ENCODE data around the gene ADAM11. TPM values are rescaled to one million over a fixed set of nuclear protein-coding genes. Genes with fewer than 3 reads are reported as not detected.
"Not testable (repeated sequence)": the region's sequence is repeated elsewhere in the genome, so short reads cannot be mapped to it uniquely, and the experiment has no call there.

The ADAM11 gene
- total RNA-seq, 1 donor from 2014 or later, result 4.7 TPM

DNA sequence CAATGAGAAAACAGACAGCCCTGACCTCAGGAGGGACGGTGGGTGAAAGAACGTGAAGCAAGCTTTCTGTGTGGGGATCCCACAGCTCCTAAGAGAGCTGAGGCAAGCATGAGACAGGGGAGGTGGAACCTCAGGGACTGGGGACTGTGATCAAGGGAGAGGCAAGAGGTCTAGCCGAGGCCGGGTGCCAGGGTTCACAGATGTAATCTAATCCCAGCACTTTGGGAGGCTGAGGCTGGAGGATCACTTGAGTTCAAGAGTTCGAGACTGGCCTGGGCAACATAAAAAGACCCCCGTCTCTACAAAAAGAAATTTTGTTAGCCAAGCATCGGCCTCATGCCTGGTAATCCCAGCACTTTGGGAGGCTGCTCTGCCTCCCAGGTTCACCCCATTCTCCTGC, 4.5 kb upstream of the ADAM11 start:
- no peak for TF ChIP-seq CTCF (conservative IDR thresholded peaks at IDR 0.05)

DNA sequence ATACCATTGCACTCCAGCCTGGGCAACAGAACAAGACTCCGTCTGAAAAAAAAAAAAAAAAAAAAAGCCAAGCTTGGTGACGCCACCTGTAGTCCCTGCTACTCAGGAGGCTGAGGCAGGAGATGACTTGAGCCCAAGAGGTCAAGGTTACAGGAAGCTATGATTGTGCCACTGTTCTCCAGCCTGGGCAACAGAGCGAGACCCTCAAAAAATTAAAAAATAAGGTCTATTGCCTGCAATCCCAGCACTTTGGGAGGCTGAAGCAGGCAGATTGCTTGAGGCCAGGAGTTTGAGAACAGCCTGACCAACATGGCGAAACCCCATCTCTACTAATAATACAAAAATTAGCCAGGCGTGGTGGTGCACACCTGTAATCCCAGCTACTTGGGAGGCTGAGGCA, 3.6 kb upstream of the ADAM11 start:
- not testable (repeated sequence) for H3K27ac Mint-ChIP-seq; DNase-seq (ENCODE audit: extremely low spot score, unreplicated experiment); H3K4me3 Mint-ChIP-seq; H3K9me3 Mint-ChIP-seq; H3K4me1 Mint-ChIP-seq (ENCODE audit: unreplicated experiment); H3K36me3 Mint-ChIP-seq
- H3K27me3 Mint-ChIP-seq, result peaks cover 12% of the 10 kb centered on the region

More for the DNA sequence above, 4.5 kb upstream of the ADAM11 start:
- H3K4me1 Mint-ChIP-seq (ENCODE audit: unreplicated experiment), result peaks cover 5% of the 10 kb centered on the region
- H3K36me3 Mint-ChIP-seq, result peaks cover 7% of the 10 kb centered on the region
- no peaks in the 10 kb centered on the region for H3K9me3 Mint-ChIP-seq
- H3K27me3 Mint-ChIP-seq, result peaks cover 12% of the 10 kb centered on the region
- H3K4me3 Mint-ChIP-seq, result no peak overlapping the region
- no peak overlapping the region for H3K27ac Mint-ChIP-seq
- no peak for DNase-seq (ENCODE audit: extremely low spot score, unreplicated experiment)

DNA sequence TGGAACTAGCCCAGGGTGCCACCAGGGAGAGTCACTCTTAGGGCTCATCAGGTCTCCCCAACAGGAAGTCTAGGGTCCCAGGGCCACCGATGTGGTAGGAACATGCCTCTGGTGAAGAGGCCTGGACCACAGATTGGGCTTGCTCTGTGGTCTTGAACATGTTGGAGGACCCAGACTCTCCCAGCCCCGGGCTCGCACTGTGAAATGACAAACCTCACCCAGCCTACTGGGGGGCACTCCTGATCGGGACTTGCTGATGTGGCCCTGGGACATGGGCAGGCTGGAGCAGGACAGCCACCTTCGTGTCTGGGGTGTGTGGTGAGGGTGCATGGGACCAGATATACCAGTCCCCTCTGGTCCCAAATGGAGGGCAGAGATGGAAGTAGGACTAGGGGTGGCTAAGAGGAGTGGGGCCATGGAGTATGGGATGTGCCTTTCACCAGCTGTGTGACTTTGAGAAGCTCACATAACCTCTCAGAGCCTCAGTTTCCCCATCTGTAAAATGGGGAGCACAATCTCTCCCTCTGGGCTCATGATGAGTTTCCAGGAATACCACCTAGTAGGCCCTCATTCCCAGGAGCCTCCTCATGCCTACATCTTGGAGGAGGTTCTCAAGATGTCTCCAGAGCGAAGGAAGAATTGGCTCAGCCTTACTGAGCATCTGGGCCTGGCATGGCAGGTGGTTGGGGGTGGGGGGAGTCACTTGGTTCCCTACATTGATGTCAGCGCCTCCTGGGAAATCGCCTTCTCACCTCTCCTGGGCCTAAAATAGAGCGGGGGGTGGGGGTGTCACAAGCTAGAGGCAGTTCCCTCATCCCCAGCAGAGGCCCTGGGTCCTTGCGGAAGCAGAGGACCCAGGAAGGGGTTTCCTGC, 1.5 kb upstream of the ADAM11 start:
- peak; percentile 62 for DNase-seq (ENCODE audit: extremely low spot score, unreplicated experiment)
- H3K27me3 Mint-ChIP-seq, result peaks cover 21% of the 10 kb centered on the region

DNA sequence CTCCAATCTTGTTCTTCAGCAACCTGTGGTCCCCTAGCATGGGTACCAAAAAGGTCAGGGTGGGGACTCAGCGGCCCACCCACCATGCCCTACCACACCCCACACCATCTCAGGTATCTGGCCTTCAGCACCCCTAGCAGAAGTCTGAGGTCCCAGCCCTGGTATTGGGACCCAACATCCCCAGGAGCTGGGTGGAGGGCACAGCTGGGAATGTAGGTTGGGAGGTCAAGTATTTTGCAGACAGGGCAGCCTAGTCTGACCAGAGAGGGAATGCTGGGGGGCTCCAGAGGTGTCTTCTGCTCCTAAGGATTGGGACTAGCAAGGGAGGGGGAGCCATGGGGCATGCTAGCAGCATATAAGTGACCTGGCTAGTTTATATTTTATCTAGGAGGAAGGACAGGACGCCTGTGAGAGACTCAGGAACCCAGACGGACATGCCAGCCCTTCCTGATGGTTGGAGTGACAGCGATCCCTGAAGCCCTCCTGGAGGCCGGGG, 822 bp upstream of the ADAM11 start:
- peak overlapping the region; percentile 80 for H3K4me3 Mint-ChIP-seq
- H3K9me3 Mint-ChIP-seq, result no peaks in the 10 kb centered on the region
- DNase-seq (ENCODE audit: extremely low spot score, unreplicated experiment), result no peak
- no peak overlapping the region for H3K27ac Mint-ChIP-seq
- H3K27me3 Mint-ChIP-seq, result peaks cover 24% of the 10 kb centered on the region
- H3K36me3 Mint-ChIP-seq, result no peaks in the 10 kb centered on the region
- no peak for TF ChIP-seq CTCF (conservative IDR thresholded peaks at IDR 0.05)
- H3K4me1 Mint-ChIP-seq (ENCODE audit: unreplicated experiment), result no peaks in the 10 kb centered on the region

More for the DNA sequence above, 1.5 kb upstream of the ADAM11 start:
- Mint-ChIP-seq H3K9me3 (no peaks in the 10 kb centered on the region), H3K27ac (no peak overlapping the region), H3K4me3 (peak overlapping the region; percentile 80), H3K36me3 (no peaks in the 10 kb centered on the region), H3K4me1 (ENCODE audit: unreplicated experiment) (no peaks in the 10 kb centered on the region)
- TF ChIP-seq CTCF (conservative IDR thresholded peaks at IDR 0.05), result no peak

DNA sequence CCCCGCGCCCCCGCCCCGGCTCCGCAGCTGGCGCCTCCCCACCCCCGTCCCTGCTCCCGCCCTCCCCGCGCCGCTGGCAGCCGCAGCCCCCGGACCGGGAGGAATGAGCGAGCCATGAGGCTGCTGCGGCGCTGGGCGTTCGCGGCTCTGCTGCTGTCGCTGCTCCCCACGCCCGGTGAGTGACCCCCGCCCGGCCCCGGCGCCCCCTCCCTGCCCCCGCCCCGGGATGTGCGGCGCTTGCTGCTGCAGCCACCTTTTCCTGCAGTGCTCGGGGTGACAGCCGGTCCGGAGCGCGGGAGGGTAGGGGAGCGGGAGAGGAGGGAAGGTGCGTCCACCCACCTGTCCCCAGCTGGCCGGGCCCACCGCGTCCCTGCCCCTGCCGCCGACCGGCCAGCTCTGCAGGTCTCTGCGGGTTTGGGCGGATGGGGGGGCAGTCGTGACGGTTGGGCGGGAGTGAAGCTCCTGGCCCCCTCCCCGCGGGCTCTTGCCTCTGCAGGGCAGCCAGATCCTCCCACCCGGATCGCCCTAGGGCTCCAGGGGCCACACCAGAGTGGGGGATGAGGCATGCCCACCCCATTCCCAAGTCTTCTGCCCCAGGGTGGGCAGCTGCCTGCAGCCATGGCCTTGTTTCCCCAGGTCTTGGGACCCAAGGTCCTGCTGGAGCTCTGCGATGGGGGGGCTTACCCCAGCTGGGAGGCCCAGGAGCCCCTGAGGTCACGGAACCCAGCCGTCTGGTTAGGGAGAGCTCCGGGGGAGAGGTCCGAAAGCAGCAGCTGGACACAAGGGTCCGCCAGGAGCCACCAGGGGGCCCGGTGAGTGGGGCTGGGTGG, 513 bp downstream of the ADAM11 start:
- H3K27me3 Mint-ChIP-seq, result peaks cover 24% of the 10 kb centered on the region
- DNase-seq (ENCODE audit: extremely low spot score, unreplicated experiment), result no peak
- TF ChIP-seq CTCF (conservative IDR thresholded peaks at IDR 0.05), result peak; percentile 55
- no peak overlapping the region for H3K27ac Mint-ChIP-seq
- no peaks in the 10 kb centered on the region for H3K4me1 Mint-ChIP-seq (ENCODE audit: unreplicated experiment)
- no peaks in the 10 kb centered on the region for H3K9me3 Mint-ChIP-seq
- no peak overlapping the region for H3K4me3 Mint-ChIP-seq
- no peaks in the 10 kb centered on the region for H3K36me3 Mint-ChIP-seq

- Mint-ChIP-seq H3K27ac (no peak overlapping the region), H3K36me3 (no peaks in the 10 kb centered on the region), H3K9me3 (no peaks in the 10 kb centered on the region), H3K4me1 (ENCODE audit: unreplicated experiment) (no peaks in the 10 kb centered on the region), H3K4me3 (peak overlapping the region; percentile 54), H3K27me3 (peaks cover 24% of the 10 kb centered on the region)
- TF ChIP-seq CTCF (conservative IDR thresholded peaks at IDR 0.05), result no peak
- no peak for DNase-seq (ENCODE audit: extremely low spot score, unreplicated experiment)
These were observed 1.1 kb downstream of the ADAM11 start for GRCh38 chr17:44759916-44760243.
